GM12874 (cell line): ENCODE measurements around the gene CPLX3.

Source experiments
- TF ChIP-seq, protein P1 (sequence below): IDR thresholded peaks from 2 replicates; pipeline ENCODE4 v1.5.1; 2011; ENCODE audit warnings: low read depth, mild to moderate bottlenecking, control low read depth, low read length, moderate library complexity; ENCODE audit not compliant: insufficient read depth

CPLX3 gene

GRCh38 chr15:74786551-74787165, 39.8 kb upstream of the CPLX3 start:
- TF ChIP-seq, protein P1, sequence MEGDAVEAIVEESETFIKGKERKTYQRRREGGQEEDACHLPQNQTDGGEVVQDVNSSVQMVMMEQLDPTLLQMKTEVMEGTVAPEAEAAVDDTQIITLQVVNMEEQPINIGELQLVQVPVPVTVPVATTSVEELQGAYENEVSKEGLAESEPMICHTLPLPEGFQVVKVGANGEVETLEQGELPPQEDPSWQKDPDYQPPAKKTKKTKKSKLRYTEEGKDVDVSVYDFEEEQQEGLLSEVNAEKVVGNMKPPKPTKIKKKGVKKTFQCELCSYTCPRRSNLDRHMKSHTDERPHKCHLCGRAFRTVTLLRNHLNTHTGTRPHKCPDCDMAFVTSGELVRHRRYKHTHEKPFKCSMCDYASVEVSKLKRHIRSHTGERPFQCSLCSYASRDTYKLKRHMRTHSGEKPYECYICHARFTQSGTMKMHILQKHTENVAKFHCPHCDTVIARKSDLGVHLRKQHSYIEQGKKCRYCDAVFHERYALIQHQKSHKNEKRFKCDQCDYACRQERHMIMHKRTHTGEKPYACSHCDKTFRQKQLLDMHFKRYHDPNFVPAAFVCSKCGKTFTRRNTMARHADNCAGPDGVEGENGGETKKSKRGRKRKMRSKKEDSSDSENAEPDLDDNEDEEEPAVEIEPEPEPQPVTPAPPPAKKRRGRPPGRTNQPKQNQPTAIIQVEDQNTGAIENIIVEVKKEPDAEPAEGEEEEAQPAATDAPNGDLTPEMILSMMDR, result no peak

- TF ChIP-seq, protein P1, result peak; percentile 83
Observed at GRCh38 chr15:74787251-74788041, 39.0 kb upstream of the CPLX3 start.

GRCh38 chr15:74788042-74788682, 38.3 kb upstream of the CPLX3 start:
- TF ChIP-seq, protein P1, result no peak

DNA sequence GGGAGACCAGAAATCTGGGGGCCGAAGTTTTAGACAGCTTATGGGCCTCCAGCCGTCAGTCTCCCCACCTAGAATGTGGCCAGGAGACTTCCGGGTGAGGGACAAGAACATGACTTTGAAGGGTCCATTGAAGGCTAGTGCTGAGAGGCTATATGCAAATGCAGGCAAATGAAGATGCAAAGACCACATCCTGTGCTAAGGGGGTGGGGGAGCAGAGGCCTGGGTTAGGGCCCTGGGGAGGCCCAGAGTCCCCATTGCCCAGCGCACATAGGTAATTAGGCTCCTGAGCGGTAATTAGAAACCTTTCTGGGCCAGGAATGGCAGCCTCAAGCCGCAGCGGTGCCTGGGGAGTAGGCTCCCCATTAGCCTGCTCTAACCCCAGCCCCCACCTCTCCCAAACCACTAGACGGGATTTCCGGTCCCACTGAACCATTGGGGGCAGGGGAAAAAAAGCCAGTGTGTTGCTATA, 37.7 kb upstream of the CPLX3 start:
- TF ChIP-seq, protein P1, result no peak

DNA sequence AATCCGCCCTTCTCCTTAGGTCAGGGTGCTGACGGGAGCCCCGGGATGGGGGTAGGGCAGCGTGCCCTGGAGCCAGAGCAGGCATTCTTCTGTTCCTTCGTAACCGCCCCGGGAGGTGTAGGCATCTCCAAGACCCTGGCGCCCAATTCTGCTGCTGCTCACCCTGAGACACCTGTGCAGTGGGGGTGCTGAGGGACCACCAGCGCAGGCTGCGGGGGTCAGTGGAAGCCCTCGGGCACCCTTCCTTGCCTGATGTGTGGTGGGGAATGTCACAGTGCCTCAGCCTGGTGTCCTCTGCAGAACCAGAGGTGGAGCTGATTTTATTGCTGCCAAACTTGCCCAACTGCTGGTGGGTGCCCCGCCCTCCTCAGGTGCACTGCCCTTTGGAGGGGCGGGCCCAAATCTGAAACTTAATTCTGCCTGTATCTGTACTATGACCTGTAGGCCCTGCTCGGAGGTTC, 37.2 kb upstream of the CPLX3 start:
- TF ChIP-seq, protein P1, result no peak

DNA sequence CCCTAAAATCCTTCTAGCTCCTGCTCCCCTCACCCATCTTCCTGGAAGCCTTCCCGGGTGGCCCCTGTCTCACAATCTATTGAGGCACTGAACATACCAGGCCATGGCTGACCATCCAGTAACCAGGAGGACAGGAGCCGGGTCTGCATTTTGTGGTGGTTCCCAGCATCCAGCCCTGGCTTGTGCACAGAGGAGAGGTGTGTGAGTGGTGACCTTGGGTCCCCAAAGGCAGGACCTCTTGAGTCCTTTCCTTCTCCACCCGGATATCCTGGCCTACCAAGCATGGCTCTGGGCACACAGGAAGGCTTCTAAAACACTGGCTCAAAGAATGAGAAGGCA, 36.7 kb upstream of the CPLX3 start:
- TF ChIP-seq, protein P1, result no peak
